RPMI8226 (cell line): ENCODE data around the gene APOE.

Experiments
- DNase-seq: peaks from one replicate; pipeline ENCODE4 v3.0.0-alpha.2; 2015

APOE gene

GRCh38 chr19:44954649-44955504, 49.3 kb downstream of the APOE start, which contains the start of gene CLPTM1:
Gene CLPTM1 (plus strand): TSS chr19:44955380. CDS start chr19:44955396, 16 bp downstream.
- peak; percentile 96 for DNase-seq

GRCh38 chr19:44955505-44956439, 50.2 kb downstream of the APOE start:
- peak; percentile 14 for DNase-seq

GRCh38 chr19:44957526-44957925, 51.9 kb downstream of the APOE start:
- DNase-seq: no peak

GRCh38 chr19:44958090-44958489, 52.5 kb downstream of the APOE start:
- no peak for DNase-seq
